Measurements from ENCODE around the gene UGT1A1. TPM values are rescaled to one million over a fixed set of nuclear protein-coding genes. Genes with fewer than 3 reads are reported as not detected.
"Not testable (repeated sequence)": the region's sequence is repeated elsewhere in the genome, so short reads cannot be mapped to it uniquely, and the experiment has no call there.

The UGT1A1 gene
- not detected in 2 replicates for total RNA-seq

GRCh38 chr2:233760043-233760442 lies at the start of gene UGT1A1:
Gene UGT1A1 (plus strand): TSS chr2:233760270. CDS start chr2:233760288, 18 bp downstream.
- no peak for DNase-seq (ENCODE audit: extremely low read depth, low read depth, low spot score)

- DNase-seq (ENCODE audit: extremely low read depth, low read depth, low spot score): no peak
These were observed 48.6 kb upstream of the UGT1A1 start for GRCh38 chr2:233711312-233712008.

GRCh38 chr2:233712611-233713261 lies 47.3 kb upstream of the UGT1A1 start, which contains the start of gene UGT1A5:
Gene UGT1A5 (plus strand): TSS chr2:233712907. CDS start chr2:233712992, 85 bp downstream.
- no peak for DNase-seq (ENCODE audit: extremely low read depth, low read depth, low spot score)

- no peak for DNase-seq (ENCODE audit: extremely low read depth, low read depth, low spot score)
These were observed 46.8 kb upstream of the UGT1A1 start for GRCh38 chr2:233713262-233713615.

GRCh38 chr2:233714121-233714520 lies 45.9 kb upstream of the UGT1A1 start:
- no peak for DNase-seq (ENCODE audit: extremely low read depth, low read depth, low spot score)

GRCh38 chr2:233718552-233718951 lies 41.5 kb upstream of the UGT1A1 start, which contains the start of gene UGT1A4:
Gene UGT1A4 (plus strand): TSS chr2:233718736. CDS start chr2:233718821, 85 bp downstream.
- DNase-seq (ENCODE audit: extremely low read depth, low read depth, low spot score): no peak

GRCh38 chr2:233728723-233729301 lies 31.3 kb upstream of the UGT1A1 start, which contains the start of gene UGT1A3:
Gene UGT1A3 (plus strand): TSS chr2:233729042. CDS start chr2:233729127, 85 bp downstream.
- DNase-seq (ENCODE audit: extremely low read depth, low read depth, low spot score): no peak

GRCh38 chr2:233736868-233737653 lies 23.0 kb upstream of the UGT1A1 start:
- not testable (repeated sequence) for DNase-seq (ENCODE audit: extremely low read depth, low read depth, low spot score)

- DNase-seq (ENCODE audit: extremely low read depth, low read depth, low spot score): no peak
These were observed 19.2 kb upstream of the UGT1A1 start for GRCh38 chr2:233740870-233741269.

- no peak for DNase-seq (ENCODE audit: extremely low read depth, low read depth, low spot score)
These were observed 16.4 kb upstream of the UGT1A1 start for GRCh38 chr2:233743464-233744259.

- DNase-seq (ENCODE audit: extremely low read depth, low read depth, low spot score): no peak
These were observed 14.9 kb upstream of the UGT1A1 start for GRCh38 chr2:233745073-233745755.

GRCh38 chr2:233745838-233746237 lies 14.2 kb upstream of the UGT1A1 start:
- DNase-seq (ENCODE audit: extremely low read depth, low read depth, low spot score): not testable (repeated sequence)

- no peak for DNase-seq (ENCODE audit: extremely low read depth, low read depth, low spot score)
These were observed 13.4 kb upstream of the UGT1A1 start for GRCh38 chr2:233746475-233747282.

- DNase-seq (ENCODE audit: extremely low read depth, low read depth, low spot score): no peak
These were observed 12.9 kb upstream of the UGT1A1 start for GRCh38 chr2:233747283-233747544.

GRCh38 chr2:233750689-233751088 lies 9.4 kb upstream of the UGT1A1 start:
- DNase-seq (ENCODE audit: extremely low read depth, low read depth, low spot score): not testable (repeated sequence)

- not testable (repeated sequence) for DNase-seq (ENCODE audit: extremely low read depth, low read depth, low spot score)
These were observed 8.7 kb upstream of the UGT1A1 start for GRCh38 chr2:233751212-233752009.

GRCh38 chr2:233754872-233755611 lies 5.0 kb upstream of the UGT1A1 start:
- DNase-seq (ENCODE audit: extremely low read depth, low read depth, low spot score): no peak

All from glomerular endothelial cell (primary cell).